Gastrocnemius medialis (tissue), 4 donors: ENCODE data around the gene STAC2.

Experiments
- POLR2A ChIP-seq, 2 donors: fragments of 450-650 bp; IDR thresholded peaks; one replicate each; pipeline ENCODE4 v1.6.1; 2017; ENCODE audit warnings: antibody characterized with exemption in 2 of 2, mild to moderate bottlenecking in 2 of 2, moderate library complexity in 2 of 2
- TF ChIP-seq, protein P1 (sequence below), 5 experiments: fragments of 450-650 bp in 3 of 5; fragments of 200-600 bp in 2 of 5; sonication (generic) in 2 of 5; IDR thresholded peaks in 4 of 5; conservative IDR thresholded peaks in 1 of 5; 1 replicate in 4 of 5; 2 replicates in 1 of 5; pipeline ENCODE4 v1.5.1; 2016 to 2019; ENCODE audit warnings: antibody characterized with exemption in 5 of 5, mild to moderate bottlenecking in 3 of 5, moderate library complexity in 3 of 5

DNA sequence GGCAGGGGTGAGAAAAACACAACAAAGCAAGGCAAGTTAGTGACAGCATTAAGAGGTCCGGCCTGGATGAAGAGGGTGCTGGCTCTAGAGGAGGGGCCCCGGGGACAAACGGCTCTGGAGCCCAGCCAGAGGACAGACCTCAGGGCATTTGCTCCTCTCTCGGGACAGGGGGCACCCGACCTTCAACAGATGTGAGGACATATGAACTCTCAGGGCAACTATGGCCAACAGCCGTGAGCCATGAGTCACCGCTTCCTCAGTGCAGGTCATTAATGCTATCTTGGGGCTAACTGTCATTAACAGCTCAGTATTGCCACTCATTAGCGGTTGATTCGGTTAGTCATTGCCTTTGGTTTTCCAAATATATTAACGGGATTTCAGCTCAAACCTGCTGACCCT, 50.1 kb downstream of the STAC2 start:
- TF ChIP-seq, protein P1, sequence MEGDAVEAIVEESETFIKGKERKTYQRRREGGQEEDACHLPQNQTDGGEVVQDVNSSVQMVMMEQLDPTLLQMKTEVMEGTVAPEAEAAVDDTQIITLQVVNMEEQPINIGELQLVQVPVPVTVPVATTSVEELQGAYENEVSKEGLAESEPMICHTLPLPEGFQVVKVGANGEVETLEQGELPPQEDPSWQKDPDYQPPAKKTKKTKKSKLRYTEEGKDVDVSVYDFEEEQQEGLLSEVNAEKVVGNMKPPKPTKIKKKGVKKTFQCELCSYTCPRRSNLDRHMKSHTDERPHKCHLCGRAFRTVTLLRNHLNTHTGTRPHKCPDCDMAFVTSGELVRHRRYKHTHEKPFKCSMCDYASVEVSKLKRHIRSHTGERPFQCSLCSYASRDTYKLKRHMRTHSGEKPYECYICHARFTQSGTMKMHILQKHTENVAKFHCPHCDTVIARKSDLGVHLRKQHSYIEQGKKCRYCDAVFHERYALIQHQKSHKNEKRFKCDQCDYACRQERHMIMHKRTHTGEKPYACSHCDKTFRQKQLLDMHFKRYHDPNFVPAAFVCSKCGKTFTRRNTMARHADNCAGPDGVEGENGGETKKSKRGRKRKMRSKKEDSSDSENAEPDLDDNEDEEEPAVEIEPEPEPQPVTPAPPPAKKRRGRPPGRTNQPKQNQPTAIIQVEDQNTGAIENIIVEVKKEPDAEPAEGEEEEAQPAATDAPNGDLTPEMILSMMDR (IDR thresholded peaks at IDR 0.05 in 4 of 5, conservative IDR thresholded peaks at IDR 0.05 in 1 of 5): no peak
- no peak for TF ChIP-seq POLR2A (IDR thresholded peaks at IDR 0.05)
